LNCAP (cell line): ENCODE data around the gene GALE.
A peak's percentile ranks its signal among the peaks of the same experiment; 100 is the strongest.

Experiments
- CTCF ChIP-seq: fragments of 450-650 bp; IDR thresholded peaks from 2 replicates; pipeline ENCODE4 v1.5.1; 2017; ENCODE audit warnings: mild to moderate bottlenecking

The GALE gene

GRCh38 chr1:23776217-23776616 is 24.3 kb downstream of the GALE start:
- no peak for TF ChIP-seq CTCF

- TF ChIP-seq CTCF, result no peak
These were observed 26.2 kb downstream of the GALE start for GRCh38 chr1:23774174-23774880.

GRCh38 chr1:23772854-23773242 is 27.7 kb downstream of the GALE start:
- no peak for TF ChIP-seq CTCF

GRCh38 chr1:23772049-23772853 is 28.3 kb downstream of the GALE start:
- peak; percentile 73 for TF ChIP-seq CTCF

- TF ChIP-seq CTCF, result no peak
These were observed 31.8 kb downstream of the GALE start for GRCh38 chr1:23768733-23769132.

- no peak for TF ChIP-seq CTCF
These were observed 37.4 kb downstream of the GALE start for GRCh38 chr1:23763041-23763577.

- no peak for TF ChIP-seq CTCF
These were observed 41.3 kb downstream of the GALE start for GRCh38 chr1:23759277-23759676.
